ENCODE data around the gene ATP10D. TPM values are rescaled to one million over a fixed set of nuclear protein-coding genes. Genes with fewer than 3 reads are reported as not detected.

ATP10D gene
- total and polyA plus RNA-seq, 12 donors, result 2.8 to 15.7 (median 8.6) TPM

- H3K36me3 ChIP-seq, result peaks cover 0 to 88% (median 12%) of the 10 kb centered on the region in 9 donors
- no peak overlapping the region for H3K27ac ChIP-seq
- no peak overlapping the region for H3K4me3 ChIP-seq
- H3K4me1 ChIP-seq, result peaks cover 0 to 8% (median 0%) of the 10 kb centered on the region in 9 donors
- 86 to 95% methylated on average over 1 of the region's 1 CpG for WGBS, 2 donors
- no peaks in the 10 kb centered on the region for H3K27me3 ChIP-seq
- DNase-seq (no peak), ATAC-seq (no peak)
- TF ChIP-seq CTCF (IDR thresholded peaks at IDR 0.05), result no peak
- H3K9me3 ChIP-seq, result no peaks in the 10 kb centered on the region
- intact Hi-C loops (cut with DNase I), result loop anchor here in 8 of 10 donors (5.0 to 10.0 kb wide), 4 partner anchors 66 to 96 kb away; partner anchors contain the start of genes ATP10D (in 3 of the 8) and COMMD8 (in 3 of the 8)
Observed at GRCh38 chr4:47560682-47561081, 75.6 kb downstream of the ATP10D start.

GRCh38 chr4:47561331-47561730, 76.3 kb downstream of the ATP10D start:
- DNase-seq, result no peak
- ATAC-seq, result no peak
- H3K27me3 ChIP-seq, result no peaks in the 10 kb centered on the region
- no peak overlapping the region for H3K27ac ChIP-seq
- WGBS, 2 donors, result 43 to 84% methylated on average over 1 of the region's 1 CpG
- no peaks in the 10 kb centered on the region for H3K9me3 ChIP-seq
- no peak overlapping the region for H3K4me3 ChIP-seq
- peaks cover 0 to 89% (median 12%) of the 10 kb centered on the region in 9 donors for H3K36me3 ChIP-seq
- H3K4me1 ChIP-seq, result peaks cover 0 to 8% (median 0%) of the 10 kb centered on the region in 9 donors
- no peak for TF ChIP-seq CTCF (IDR thresholded peaks at IDR 0.05)
- intact Hi-C loops (cut with DNase I), result loop anchor here in 8 of 10 donors (5.0 to 10.0 kb wide), 4 partner anchors 67 to 97 kb away; partner anchors contain the start of genes ATP10D (in 3 of the 8) and COMMD8 (in 3 of the 8)

- 69 to 75% methylated on average over 3 of the region's 3 CpGs for WGBS, 2 donors
- intact Hi-C loops (cut with DNase I), result loop anchor here in 8 of 10 donors (5.0 to 10.0 kb wide), 4 partner anchors 67 to 97 kb away; partner anchors contain the start of genes ATP10D (in 3 of the 8) and COMMD8 (in 3 of the 8)
- no peak for TF ChIP-seq CTCF (IDR thresholded peaks at IDR 0.05)
- ATAC-seq, result no peak
- peaks cover 0 to 8% (median 0%) of the 10 kb centered on the region in 9 donors for H3K4me1 ChIP-seq
- H3K27me3 ChIP-seq, result no peaks in the 10 kb centered on the region
- H3K4me3 ChIP-seq, result no peak overlapping the region
- peaks cover 0 to 96% (median 12%) of the 10 kb centered on the region in 9 donors for H3K36me3 ChIP-seq
- no peak for DNase-seq
- H3K27ac ChIP-seq, result no peak overlapping the region
- no peaks in the 10 kb centered on the region for H3K9me3 ChIP-seq
Observed at GRCh38 chr4:47562297-47562696, 77.2 kb downstream of the ATP10D start.

GRCh38 chr4:47566566-47566965, 81.5 kb downstream of the ATP10D start:
- H3K27me3 ChIP-seq, result no peaks in the 10 kb centered on the region
- peaks cover 0 to 95% (median 26%) of the 10 kb centered on the region in 9 donors for H3K36me3 ChIP-seq
- H3K4me3 ChIP-seq, result no peak overlapping the region
- no peaks in the 10 kb centered on the region for H3K9me3 ChIP-seq
- intact Hi-C loops (cut with DNase I), result loop anchor here in 6 of 10 donors (10.0 kb wide), 3 partner anchors 72 to 102 kb away; partner anchors contain the start of genes COMMD8 (in 3 of the 6) and ATP10D (in 1 of the 6)
- H3K27ac ChIP-seq, result no peak overlapping the region
- peaks cover 0 to 8% (median 0%) of the 10 kb centered on the region in 9 donors for H3K4me1 ChIP-seq
- no peak for DNase-seq
- no peak for TF ChIP-seq CTCF (IDR thresholded peaks at IDR 0.05)
- ATAC-seq, result no peak
- WGBS, 2 donors, result 90 to 91% methylated on average over 2 of the region's 2 CpGs
